SK-N-SH (cell line): Measurements from ENCODE around the gene FERMT1. TPM values are rescaled to one million over a fixed set of nuclear protein-coding genes. Genes with fewer than 3 reads are reported as not detected.
A peak's percentile ranks its signal among the peaks of the same experiment; 100 is the strongest.

ENCODE experiments used
- CTCF ChIA-PET: fragments of 300-600, 350-600 bp; formaldehyde crosslinking; extraction: SDS; loops from one replicate; lab custom pipeline; 2021; lab: Yijun Ruan, JAX
- POLR2A ChIA-PET: fragments of 350-600 bp; sonication (Branson Sonifier 250); formaldehyde crosslinking; extraction: SDS; loops from one replicate; lab custom pipeline; 2020; ENCODE audit warnings: antibody characterized with exemption, inconsistent platforms; lab: Yijun Ruan, JAX
- DNase-seq: peaks from one replicate; pipeline ENCODE4 v3.0.0; 2012
- H2AFZ ChIP-seq: fragments of 200-600 bp; sonication (generic); 2 replicates; pipeline ENCODE4 v1.8.1; 2016; ENCODE audit warnings: antibody characterized with exemption, mild to moderate bottlenecking, low read depth
- H3F3A ChIP-seq: fragments of 200-600 bp; sonication (generic); replicated peaks from 2 replicates; pipeline ENCODE3; 2016; ENCODE audit warnings: antibody characterized with exemption, mild to moderate bottlenecking; ENCODE audit not compliant: insufficient read depth
- H3K27ac ChIP-seq, 2 experiments: fragments of 200-500 bp in 1 of 2; fragments of 200-600 bp in 1 of 2; sonication (Bioruptor generic) in 1 of 2; sonication (generic), shearing (Covaris generic) in 1 of 2; 2 replicates each; pipeline versions ENCODE4 v1.5.1 to v1.6.1; 2014 to 2016; ENCODE audit warnings: low read depth in 2 of 2, inconsistent platforms in 1 of 2, low read length in 1 of 2, mild to moderate bottlenecking in 1 of 2, mixed read lengths in 1 of 2
- H3K27me3 ChIP-seq: fragments of 200-600 bp; sonication (generic), shearing (Covaris generic); 2 replicates; pipeline ENCODE4 v1.6.1; 2016; ENCODE audit warnings: mixed run types; ENCODE audit not compliant: insufficient read depth
- H3K36me3 ChIP-seq, 2 experiments: fragments of 200-500 bp in 1 of 2; fragments of 200-600 bp in 1 of 2; sonication (Bioruptor generic) in 1 of 2; sonication (generic) in 1 of 2; replicated peaks in 1 of 2; 2 replicates each; pipeline versions ENCODE3 to v1.5.1; 2014 to 2016; ENCODE audit warnings: low read length in 1 of 2, mild to moderate bottlenecking in 1 of 2; ENCODE audit not compliant: insufficient read depth in 2 of 2, control insufficient read depth in 1 of 2
- H3K4me1 ChIP-seq, 2 experiments: fragments of 200-500 bp in 1 of 2; fragments of 200-600 bp in 1 of 2; sonication (Bioruptor generic) in 1 of 2; sonication (generic), shearing (Covaris generic) in 1 of 2; 2 replicates each; pipeline versions ENCODE4 v1.5.1 to v1.6.1; 2014 to 2016; ENCODE audit warnings: low read depth in 1 of 2, low read length in 1 of 2, mixed run types in 1 of 2; ENCODE audit not compliant: insufficient read depth in 2 of 2, control insufficient read depth in 1 of 2
- H3K4me2 ChIP-seq: fragments of 200-600 bp; sonication (generic), shearing (Covaris generic); 2 replicates; pipeline ENCODE4 v1.6.1; 2017; ENCODE audit warnings: mixed run types
- H3K4me3 ChIP-seq, 2 experiments: fragments of 200-500 bp in 1 of 2; fragments of 200-600 bp in 1 of 2; sonication (Bioruptor generic) in 1 of 2; sonication (generic), shearing (Covaris generic) in 1 of 2; 2 replicates each; pipeline versions ENCODE4 v1.5.1 to v1.8.1; 2014 to 2016; ENCODE audit warnings: low read depth in 2 of 2, inconsistent platforms in 1 of 2, low read length in 1 of 2, mild to moderate bottlenecking in 1 of 2, mixed read lengths in 1 of 2, moderate library complexity in 1 of 2
- H3K79me2 ChIP-seq: fragments of 200-600 bp; sonication (generic); 2 replicates; pipeline ENCODE4 v1.8.1; 2017; ENCODE audit warnings: mild to moderate bottlenecking; ENCODE audit not compliant: insufficient read depth
- H3K9ac ChIP-seq: fragments of 200-600 bp; sonication (generic); 2 replicates; pipeline ENCODE4 v1.6.1; 2017; ENCODE audit warnings: mixed run types
- H3K9me2 ChIP-seq: fragments of 200-600 bp; sonication (generic); 2 replicates; pipeline ENCODE4 v1.6.1; 2017; ENCODE audit warnings: mixed run types
- H3K9me3 ChIP-seq: fragments of 200-600 bp; sonication (generic); 2 replicates; pipeline ENCODE4 v1.6.1; 2017; ENCODE audit warnings: mixed run types, mild to moderate bottlenecking, moderate library complexity
- H4K20me1 ChIP-seq: fragments of 200-600 bp; sonication (generic); 2 replicates; pipeline ENCODE4 v1.6.1; 2017; ENCODE audit warnings: mild to moderate bottlenecking, mixed run types; ENCODE audit not compliant: insufficient read depth
- IRF3 ChIP-seq: fragments of 150-350 bp; IDR thresholded peaks from 2 replicates; pipeline ENCODE4 v1.6.1; 2016; ENCODE audit warnings: mild to moderate bottlenecking, low read depth, low read length
- MXI1 ChIP-seq: IDR thresholded peaks from 2 replicates; pipeline ENCODE4 v1.6.1; 2012; ENCODE audit warnings: mild to moderate bottlenecking, low read depth, low read length, improper control_type of control experiment
- NFIC ChIP-seq: IDR thresholded peaks from 2 replicates; pipeline ENCODE4 v1.4.0; 2012; ENCODE audit warnings: borderline replicate concordance
- RAD21 ChIP-seq: IDR thresholded peaks from 2 replicates; pipeline ENCODE4 v1.6.1; 2012; ENCODE audit warnings: mild to moderate bottlenecking, low read length
- RFX5 ChIP-seq: IDR thresholded peaks from 2 replicates; pipeline ENCODE4 v1.6.1; 2012; ENCODE audit warnings: mild to moderate bottlenecking, improper control_type of control experiment, low read length
- SIN3A ChIP-seq: IDR thresholded peaks from 2 replicates; pipeline ENCODE4 v1.6.1; 2012; ENCODE audit warnings: low read depth, mild to moderate bottlenecking, low read length, moderate library complexity, borderline replicate concordance
- SMC3 ChIP-seq: IDR thresholded peaks from 2 replicates; pipeline ENCODE4 v1.6.1; 2012; ENCODE audit warnings: low read depth, low read length, improper control_type of control experiment
- WGBS: methylation state at CpG from one replicate; pipeline ENCODE4 v1.1.6; 2017; ENCODE audit warnings: low lambda C conversion rate; 5-methylcytosine and 5-hydroxymethylcytosine counted together
- polyA plus RNA-seq, 3 experiments: library from polyadenylated mRNA; depleted of rRNA; stranded (reverse); fragments of >200 nt; gene quantifications; 2 replicates each; pipeline ENCODE4 v1.2.3, GENCODE V29; 2012
- TF ChIP-seq, protein P1 (sequence below): IDR thresholded peaks from 2 replicates; pipeline ENCODE4 v1.4.0; 2012; ENCODE audit warnings: low read depth, borderline replicate concordance
- TF ChIP-seq, protein P2 (sequence below): fragments of 200-600 bp; sonication (generic); IDR thresholded peaks from 2 replicates; pipeline ENCODE4 v1.6.1; 2017; ENCODE audit warnings: antibody characterized with exemption, mild to moderate bottlenecking, moderate library complexity

FERMT1 gene
- polyA plus RNA-seq, 1 of the 3 experiments (the other 2 are of a cell fraction), result 0.81 TPM

DNA sequence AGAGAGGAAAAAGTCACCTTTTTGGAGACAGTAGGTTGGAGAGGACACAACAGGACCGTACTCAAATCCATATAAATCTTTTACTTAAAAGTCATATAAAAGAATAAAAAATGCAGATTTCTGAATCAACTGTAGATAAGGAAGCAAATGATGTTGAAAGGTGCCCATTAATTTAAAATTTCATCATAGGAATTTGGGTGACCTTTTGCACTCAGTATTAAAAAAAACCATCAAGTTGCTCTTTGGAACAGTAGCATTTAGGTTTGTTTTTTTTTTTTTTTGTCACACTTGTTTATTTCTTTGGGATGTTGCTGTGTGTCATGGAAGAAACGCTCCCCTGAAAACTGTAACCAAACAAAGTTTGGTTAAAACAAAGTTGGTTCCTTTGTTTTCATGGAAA, 48.0 kb downstream of the FERMT1 start:
- POLR2A ChIA-PET, result no interaction called here
- WGBS, result 63% methylated on average over 2 of the region's 2 CpGs
- Histone ChIP-seq H3K4me1 (peaks cover 0 to 5% of the 10 kb centered on the region in 2 experiments; a peak in 1 of 4 replicates), H3K27ac (no peak overlapping the region), H3K36me3 (no peaks in the 10 kb centered on the region), H3K4me2 (no peak overlapping the region), H3K9ac (no peak overlapping the region), H3F3A (no peaks in the 10 kb centered on the region), H3K9me3 (no peaks in the 10 kb centered on the region), H3K27me3 (no peaks in the 10 kb centered on the region), H2AFZ (no peak overlapping the region), H3K79me2 (no peaks in the 10 kb centered on the region), H3K9me2 (no peaks in the 10 kb centered on the region), H3K4me3 (no peak overlapping the region), H4K20me1 (no peaks in the 10 kb centered on the region)
- DNase-seq, result no peak
- TF ChIP-seq SMC3, result no peak
- no peak for TF ChIP-seq IRF3
- no peak for TF ChIP-seq RFX5
- TF ChIP-seq, protein P1, sequence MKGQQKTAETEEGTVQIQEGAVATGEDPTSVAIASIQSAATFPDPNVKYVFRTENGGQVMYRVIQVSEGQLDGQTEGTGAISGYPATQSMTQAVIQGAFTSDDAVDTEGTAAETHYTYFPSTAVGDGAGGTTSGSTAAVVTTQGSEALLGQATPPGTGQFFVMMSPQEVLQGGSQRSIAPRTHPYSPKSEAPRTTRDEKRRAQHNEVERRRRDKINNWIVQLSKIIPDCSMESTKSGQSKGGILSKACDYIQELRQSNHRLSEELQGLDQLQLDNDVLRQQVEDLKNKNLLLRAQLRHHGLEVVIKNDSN, result no peak
- TF ChIP-seq MXI1, result no peak
- TF ChIP-seq NFIC, result no peak
- CTCF ChIA-PET, result interaction anchor here (1.4 to 6.3 kb wide), 5 partner anchors 15 to 546 kb away, joined by 3 to 84 read pairs (median 6); no protein-coding TSS in a partner anchor

- H3K4me1 ChIP-seq, result peaks cover 0 to 5% of the 10 kb centered on the region in 2 experiments; a peak in 1 of 4 replicates
- H3K9me2 ChIP-seq, result no peaks in the 10 kb centered on the region
- H3K36me3 ChIP-seq, result no peaks in the 10 kb centered on the region
- no peak overlapping the region for H2AFZ ChIP-seq
- 73% methylated on average over 2 of the region's 2 CpGs for WGBS
- H3K4me3 ChIP-seq, result no peak overlapping the region
- ChIA-PET POLR2A (no interaction called here), CTCF (interaction anchor here (0.6 to 6.3 kb wide), 12 partner anchors 12 to 545 kb away, joined by 3 to 84 read pairs (median 4); no protein-coding TSS in a partner anchor)
- H3K9me3 ChIP-seq, result no peaks in the 10 kb centered on the region
- H4K20me1 ChIP-seq, result no peaks in the 10 kb centered on the region
- no peak overlapping the region for H3K9ac ChIP-seq
- no peaks in the 10 kb centered on the region for H3K27me3 ChIP-seq
- H3K4me2 ChIP-seq, result no peak overlapping the region
- peak; percentile 54 for DNase-seq
- TF ChIP-seq, protein P2, sequence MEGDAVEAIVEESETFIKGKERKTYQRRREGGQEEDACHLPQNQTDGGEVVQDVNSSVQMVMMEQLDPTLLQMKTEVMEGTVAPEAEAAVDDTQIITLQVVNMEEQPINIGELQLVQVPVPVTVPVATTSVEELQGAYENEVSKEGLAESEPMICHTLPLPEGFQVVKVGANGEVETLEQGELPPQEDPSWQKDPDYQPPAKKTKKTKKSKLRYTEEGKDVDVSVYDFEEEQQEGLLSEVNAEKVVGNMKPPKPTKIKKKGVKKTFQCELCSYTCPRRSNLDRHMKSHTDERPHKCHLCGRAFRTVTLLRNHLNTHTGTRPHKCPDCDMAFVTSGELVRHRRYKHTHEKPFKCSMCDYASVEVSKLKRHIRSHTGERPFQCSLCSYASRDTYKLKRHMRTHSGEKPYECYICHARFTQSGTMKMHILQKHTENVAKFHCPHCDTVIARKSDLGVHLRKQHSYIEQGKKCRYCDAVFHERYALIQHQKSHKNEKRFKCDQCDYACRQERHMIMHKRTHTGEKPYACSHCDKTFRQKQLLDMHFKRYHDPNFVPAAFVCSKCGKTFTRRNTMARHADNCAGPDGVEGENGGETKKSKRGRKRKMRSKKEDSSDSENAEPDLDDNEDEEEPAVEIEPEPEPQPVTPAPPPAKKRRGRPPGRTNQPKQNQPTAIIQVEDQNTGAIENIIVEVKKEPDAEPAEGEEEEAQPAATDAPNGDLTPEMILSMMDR, result peak; percentile 42
- TF ChIP-seq SIN3A (no peak), SMC3 (peak; percentile 38; the same call in 1 of the 2 replicates), RAD21 (peak; percentile 58)
- no peaks in the 10 kb centered on the region for H3F3A ChIP-seq
- no peaks in the 10 kb centered on the region for H3K79me2 ChIP-seq
- no peak overlapping the region for H3K27ac ChIP-seq
Observed at GRCh38 chr20:6074145-6074561, 48.7 kb downstream of the FERMT1 start.
